Measurements from ENCODE around the gene CALN1. TPM values are rescaled to one million over a fixed set of nuclear protein-coding genes. Genes with fewer than 3 reads are reported as not detected.

CALN1 gene
- total and polyA plus RNA-seq, 11 donors: not detected

DNA sequence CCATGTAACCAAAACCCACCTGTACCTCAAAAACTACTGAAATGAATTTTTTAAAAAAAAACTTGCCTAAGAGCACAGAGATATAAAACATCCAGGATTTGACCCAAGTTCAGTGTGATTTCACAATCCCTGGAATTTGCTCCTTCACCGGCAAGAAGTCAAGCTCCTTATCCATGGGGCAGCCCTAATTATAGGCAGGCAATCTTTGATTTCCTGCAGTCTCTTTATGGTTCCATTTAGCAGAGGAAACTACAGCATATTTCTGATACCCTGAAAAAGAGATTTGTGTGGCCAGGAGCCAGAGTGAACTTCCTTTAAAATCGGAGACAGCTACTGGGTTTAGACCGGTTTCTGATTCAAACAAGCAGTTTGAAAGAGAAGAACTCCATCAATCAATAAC lies 154.1 kb downstream of the CALN1 start:
- 41 to 49% (median 47%) methylated on average over 3 of the region's 3 CpGs for WGBS, 4 donors
- H3K27me3 ChIP-seq: no peaks in the 10 kb centered on the region
- intact Hi-C loops (cut with DNase I): no loop called here
- no peaks in the 10 kb centered on the region for H3K36me3 ChIP-seq
- H3K4me3 ChIP-seq: no peak overlapping the region
- TF ChIP-seq, protein P1, sequence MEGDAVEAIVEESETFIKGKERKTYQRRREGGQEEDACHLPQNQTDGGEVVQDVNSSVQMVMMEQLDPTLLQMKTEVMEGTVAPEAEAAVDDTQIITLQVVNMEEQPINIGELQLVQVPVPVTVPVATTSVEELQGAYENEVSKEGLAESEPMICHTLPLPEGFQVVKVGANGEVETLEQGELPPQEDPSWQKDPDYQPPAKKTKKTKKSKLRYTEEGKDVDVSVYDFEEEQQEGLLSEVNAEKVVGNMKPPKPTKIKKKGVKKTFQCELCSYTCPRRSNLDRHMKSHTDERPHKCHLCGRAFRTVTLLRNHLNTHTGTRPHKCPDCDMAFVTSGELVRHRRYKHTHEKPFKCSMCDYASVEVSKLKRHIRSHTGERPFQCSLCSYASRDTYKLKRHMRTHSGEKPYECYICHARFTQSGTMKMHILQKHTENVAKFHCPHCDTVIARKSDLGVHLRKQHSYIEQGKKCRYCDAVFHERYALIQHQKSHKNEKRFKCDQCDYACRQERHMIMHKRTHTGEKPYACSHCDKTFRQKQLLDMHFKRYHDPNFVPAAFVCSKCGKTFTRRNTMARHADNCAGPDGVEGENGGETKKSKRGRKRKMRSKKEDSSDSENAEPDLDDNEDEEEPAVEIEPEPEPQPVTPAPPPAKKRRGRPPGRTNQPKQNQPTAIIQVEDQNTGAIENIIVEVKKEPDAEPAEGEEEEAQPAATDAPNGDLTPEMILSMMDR (IDR thresholded peaks at IDR 0.05): no peak
- TF ChIP-seq POLR2A (IDR thresholded peaks at IDR 0.05): no peak
- no peaks in the 10 kb centered on the region for H3K4me1 ChIP-seq
- H3K27ac ChIP-seq: no peak overlapping the region
- no peak for ATAC-seq
- H3K9me3 ChIP-seq: peaks cover 0 to 6% (median 0%) of the 10 kb centered on the region in 12 donors
- DNase-seq: no peak

DNA sequence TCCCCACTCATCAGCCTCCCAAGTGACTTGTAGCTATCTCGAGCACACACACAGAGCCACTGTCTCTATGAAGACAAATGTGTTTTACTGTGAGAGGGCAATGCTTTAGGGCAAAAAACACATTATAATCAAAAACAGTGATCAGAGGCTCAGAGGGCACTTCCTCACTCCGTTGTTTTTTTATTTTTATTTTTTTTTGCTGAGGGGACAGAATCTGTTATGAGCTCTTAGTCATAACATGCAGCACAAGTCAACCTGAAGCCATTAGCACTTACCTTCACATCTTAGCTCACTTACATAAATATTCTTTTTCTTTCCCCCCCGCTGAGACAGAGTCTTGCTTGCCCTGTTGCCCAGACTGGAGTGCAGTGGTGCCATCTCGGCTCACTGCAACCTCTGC lies 157.7 kb downstream of the CALN1 start:
- DNase-seq (no peak), ATAC-seq (no peak)
- Histone ChIP-seq H3K4me3 (no peak overlapping the region), H3K36me3 (no peaks in the 10 kb centered on the region), H3K27me3 (no peaks in the 10 kb centered on the region), H3K4me1 (no peaks in the 10 kb centered on the region), H3K9me3 (peaks cover 0 to 6% (median 0%) of the 10 kb centered on the region in 12 donors), H3K27ac (no peak overlapping the region)
- TF ChIP-seq POLR2A (IDR thresholded peaks at IDR 0.05): no peak
- TF ChIP-seq, protein P1 (IDR thresholded peaks at IDR 0.05): no peak
- 65 to 74% (median 67%) methylated on average over 4 of the region's 4 CpGs for WGBS, 4 donors
- intact Hi-C loops (cut with DNase I): no loop called here

DNA sequence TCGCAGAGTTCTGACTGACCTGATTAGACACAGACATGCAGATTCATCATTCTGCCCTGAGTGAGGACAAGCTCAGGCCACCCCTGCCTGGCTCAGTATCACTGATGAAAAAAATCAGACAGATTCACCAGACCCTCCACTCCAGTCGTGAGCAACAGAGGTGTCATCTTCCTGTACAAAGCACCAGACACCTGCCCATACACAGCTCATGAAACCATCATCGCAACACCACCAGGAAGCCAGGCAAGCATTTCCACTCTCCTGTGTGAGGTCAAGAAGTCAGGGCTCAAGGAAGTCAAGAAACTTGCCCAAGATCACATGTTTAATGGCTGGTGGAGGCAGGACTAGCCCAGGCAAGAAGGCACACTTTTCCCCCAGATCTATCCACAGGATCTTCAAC lies 163.0 kb downstream of the CALN1 start:
- H3K27me3 ChIP-seq: no peaks in the 10 kb centered on the region
- DNase-seq: no peak
- no peaks in the 10 kb centered on the region for H3K4me1 ChIP-seq
- intact Hi-C loops (cut with DNase I): no loop called here
- 70 to 78% (median 75%) methylated on average over 3 of the region's 3 CpGs for WGBS, 4 donors
- ATAC-seq: no peak
- peaks cover 0 to 17% (median 3%) of the 10 kb centered on the region in 12 donors for H3K9me3 ChIP-seq
- H3K4me3 ChIP-seq: no peak overlapping the region
- TF ChIP-seq, protein P1 (IDR thresholded peaks at IDR 0.05): no peak
- TF ChIP-seq POLR2A (IDR thresholded peaks at IDR 0.05): no peak
- H3K27ac ChIP-seq: no peak overlapping the region
- no peaks in the 10 kb centered on the region for H3K36me3 ChIP-seq

DNA sequence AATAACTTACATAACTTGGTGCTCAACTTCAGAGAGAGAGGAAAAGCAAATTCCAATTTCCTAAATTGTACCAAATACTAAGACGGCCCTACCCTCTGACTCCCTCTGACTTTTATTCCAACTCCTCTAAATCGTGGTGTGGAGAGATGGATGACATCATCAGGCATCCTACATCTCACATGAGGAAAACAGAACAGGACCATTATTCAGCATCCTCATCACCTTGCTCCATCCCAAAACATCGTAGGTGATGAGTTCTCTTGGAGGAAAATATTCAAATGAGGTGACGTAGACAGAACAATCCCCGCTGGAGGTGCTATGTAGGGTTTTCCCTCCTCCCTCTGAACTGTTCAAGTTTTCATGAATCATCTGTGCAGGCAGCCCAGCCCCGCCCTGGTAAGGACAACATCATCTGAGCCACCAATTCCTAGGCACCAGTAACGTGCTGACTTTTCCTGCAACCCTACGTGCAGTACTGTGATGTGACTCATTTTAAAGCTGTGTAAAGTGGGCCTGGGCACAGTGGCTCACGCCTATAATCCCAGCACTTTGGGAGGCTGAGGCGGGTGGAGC lies 167.2 kb downstream of the CALN1 start:
- ATAC-seq (no peak), DNase-seq (no peak)
- Histone ChIP-seq H3K4me3 (no peak overlapping the region), H3K36me3 (no peaks in the 10 kb centered on the region), H3K9me3 (peaks cover 0 to 17% (median 3%) of the 10 kb centered on the region in 12 donors), H3K4me1 (no peaks in the 10 kb centered on the region), H3K27me3 (no peaks in the 10 kb centered on the region), H3K27ac (no peak overlapping the region)
- intact Hi-C loops (cut with DNase I): no loop called here
- TF ChIP-seq, protein P1 (IDR thresholded peaks at IDR 0.05): no peak
- TF ChIP-seq POLR2A (IDR thresholded peaks at IDR 0.05): no peak
- 67 to 79% (median 74%) methylated on average over 9 to 10 of the region's 10 CpGs for WGBS, 4 donors

All from heart left ventricle (tissue), 16 donors.